ENCODE data around the gene SLC39A11.

The SLC39A11 gene

DNA sequence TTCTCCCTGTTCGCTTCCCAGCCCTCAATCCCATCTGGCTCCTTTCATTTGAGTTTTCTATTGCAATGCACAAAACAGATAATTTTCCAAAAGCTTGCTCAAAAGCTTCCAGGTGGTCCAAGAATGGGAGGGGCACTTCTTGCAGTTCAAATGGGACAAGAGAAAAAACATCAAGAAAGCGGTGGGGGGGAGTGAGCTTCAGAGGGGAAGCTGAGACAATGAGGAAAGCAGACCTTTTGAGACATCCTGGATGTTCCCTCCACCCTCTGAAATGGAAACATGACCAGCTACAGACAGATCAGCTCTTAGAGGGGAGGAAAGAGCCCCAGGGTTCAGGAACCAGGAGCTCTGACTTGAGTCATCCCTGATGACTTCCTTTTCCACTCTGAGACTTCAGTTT is 368.2 kb downstream of the SLC39A11 start:
- H2AFZ ChIP-seq (ENCODE audit: low read depth), result no peak overlapping the region
- no peak overlapping the region for H3K9ac ChIP-seq
- no peaks in the 10 kb centered on the region for H3K27me3 ChIP-seq (ENCODE audit: insufficient read depth, low read depth)
- H4K20me1 ChIP-seq (ENCODE audit: insufficient read depth), result no peaks in the 10 kb centered on the region
- no peaks in the 10 kb centered on the region for H3K79me2 ChIP-seq (ENCODE audit: insufficient read depth, low read depth)
- no peak for TF ChIP-seq CTCF (conservative IDR thresholded peaks at IDR 0.05; ENCODE audit: low read depth, low read length)
- no peaks in the 10 kb centered on the region for H3K36me3 ChIP-seq (ENCODE audit: insufficient read depth)
- H3K27ac ChIP-seq, result no peak overlapping the region
- H3K4me1 ChIP-seq (ENCODE audit: low read depth, poor library complexity, severe bottlenecking), result peaks cover 21% of the 10 kb centered on the region
- H3K4me2 ChIP-seq, result no peak overlapping the region
- no peak overlapping the region for H3K4me3 ChIP-seq (IDR thresholded peaks at IDR 0.05; ENCODE audit: insufficient read depth, low read depth, low read length)

GRCh38 chr17:72723711-72724110 is 368.8 kb downstream of the SLC39A11 start:
- no peaks in the 10 kb centered on the region for H4K20me1 ChIP-seq (ENCODE audit: insufficient read depth)
- H3K79me2 ChIP-seq (ENCODE audit: insufficient read depth, low read depth), result no peaks in the 10 kb centered on the region
- no peak overlapping the region for H2AFZ ChIP-seq (ENCODE audit: low read depth)
- no peak for TF ChIP-seq CTCF (conservative IDR thresholded peaks at IDR 0.05; ENCODE audit: low read depth, low read length)
- peaks cover 21% of the 10 kb centered on the region for H3K4me1 ChIP-seq (ENCODE audit: low read depth, poor library complexity, severe bottlenecking)
- H3K27me3 ChIP-seq (ENCODE audit: insufficient read depth, low read depth), result no peaks in the 10 kb centered on the region
- H3K9ac ChIP-seq, result no peak overlapping the region
- H3K4me2 ChIP-seq, result no peak overlapping the region
- no peaks in the 10 kb centered on the region for H3K36me3 ChIP-seq (ENCODE audit: insufficient read depth)
- no peak overlapping the region for H3K4me3 ChIP-seq (IDR thresholded peaks at IDR 0.05; ENCODE audit: insufficient read depth, low read depth, low read length)
- H3K27ac ChIP-seq, result no peak overlapping the region

DNA sequence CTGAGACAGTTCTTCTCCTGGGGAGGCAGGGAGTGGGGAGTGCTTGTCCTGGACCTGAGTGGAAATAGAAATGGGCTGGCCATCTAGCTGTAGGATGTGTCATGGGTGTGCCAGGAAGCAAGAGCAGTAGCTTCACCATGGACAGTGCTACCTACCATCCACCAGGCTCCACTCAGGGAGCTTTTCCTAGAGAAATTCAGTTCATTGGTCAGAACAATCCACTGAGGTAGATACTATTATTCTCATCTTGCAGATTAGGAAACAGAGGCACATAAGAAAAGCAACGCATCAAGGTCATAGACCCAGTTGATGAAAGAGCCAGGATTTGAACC is 372.0 kb downstream of the SLC39A11 start:
- Histone ChIP-seq H3K79me2 (ENCODE audit: insufficient read depth, low read depth) (no peaks in the 10 kb centered on the region), H2AFZ (ENCODE audit: low read depth) (no peak overlapping the region), H3K4me2 (no peak overlapping the region), H4K20me1 (ENCODE audit: insufficient read depth) (no peaks in the 10 kb centered on the region), H3K36me3 (ENCODE audit: insufficient read depth) (no peaks in the 10 kb centered on the region), H3K27me3 (ENCODE audit: insufficient read depth, low read depth) (no peaks in the 10 kb centered on the region), H3K4me3 (IDR thresholded peaks at IDR 0.05; ENCODE audit: insufficient read depth, low read depth, low read length) (no peak overlapping the region), H3K4me1 (ENCODE audit: low read depth, poor library complexity, severe bottlenecking) (no peaks in the 10 kb centered on the region), H3K9ac (no peak overlapping the region), H3K27ac (no peak overlapping the region)
- TF ChIP-seq CTCF (conservative IDR thresholded peaks at IDR 0.05; ENCODE audit: low read depth, low read length), result no peak

- TF ChIP-seq CTCF (conservative IDR thresholded peaks at IDR 0.05; ENCODE audit: low read depth, low read length), result no peak
- Histone ChIP-seq H2AFZ (ENCODE audit: low read depth) (no peak overlapping the region), H3K4me1 (ENCODE audit: low read depth, poor library complexity, severe bottlenecking) (no peaks in the 10 kb centered on the region), H4K20me1 (ENCODE audit: insufficient read depth) (no peaks in the 10 kb centered on the region), H3K27me3 (ENCODE audit: insufficient read depth, low read depth) (no peaks in the 10 kb centered on the region), H3K9ac (no peak overlapping the region), H3K27ac (no peak overlapping the region), H3K36me3 (ENCODE audit: insufficient read depth) (no peaks in the 10 kb centered on the region), H3K79me2 (ENCODE audit: insufficient read depth, low read depth) (no peaks in the 10 kb centered on the region), H3K4me3 (IDR thresholded peaks at IDR 0.05; ENCODE audit: insufficient read depth, low read depth, low read length) (no peak overlapping the region), H3K4me2 (no peak overlapping the region)
These were observed 372.7 kb downstream of the SLC39A11 start for GRCh38 chr17:72719578-72720493.
